GM19240 (cell line): Measurements from ENCODE around the gene PKN3.

ENCODE experiments used
- DNase-seq: peaks from one replicate; pipeline ENCODE4 v3.0.0; 2011; ENCODE audit warnings: low spot score; ENCODE audit not compliant: insufficient read length

PKN3 gene

GRCh38 chr9:128735373-128735772 lies 33.1 kb downstream of the PKN3 start:
- DNase-seq, result no peak

GRCh38 chr9:128742401-128742800 lies 40.1 kb downstream of the PKN3 start:
- DNase-seq, result no peak

GRCh38 chr9:128743421-128743820 lies 41.1 kb downstream of the PKN3 start:
- DNase-seq, result no peak

- DNase-seq, result no peak
Measured at GRCh38 chr9:128747241-128747640, 44.9 kb downstream of the PKN3 start.

- no peak for DNase-seq
Measured at GRCh38 chr9:128750926-128751595, 48.8 kb downstream of the PKN3 start.

GRCh38 chr9:128753627-128754026 lies 51.3 kb downstream of the PKN3 start:
- DNase-seq, result no peak

GRCh38 chr9:128757602-128758001 lies 55.3 kb downstream of the PKN3 start:
- DNase-seq, result no peak

- no peak for DNase-seq
Measured at GRCh38 chr9:128762671-128763449, 60.6 kb downstream of the PKN3 start.

GRCh38 chr9:128764361-128764760 lies 62.1 kb downstream of the PKN3 start:
- DNase-seq, result no peak

- no peak for DNase-seq
Measured at GRCh38 chr9:128765499-128765898, 63.2 kb downstream of the PKN3 start.

- no peak for DNase-seq
Measured at GRCh38 chr9:128768606-128769005, 66.3 kb downstream of the PKN3 start.
